HepG2 (cell line): Measurements from ENCODE around the gene DIPK1A.

Experiments used
- RAD51 ChIP-seq: fragments of 450-650 bp; IDR thresholded peaks from 2 replicates; pipeline ENCODE4 v1.6.1; 2016; ENCODE audit warnings: borderline replicate concordance
- ZNF296 ChIP-seq: sonication (generic); formaldehyde crosslinking; conservative IDR thresholded peaks from 2 replicates; pipeline ENCODE4 v1.5.0; 2020; ENCODE audit warnings: mild to moderate bottlenecking, missing genetic modification reagents
- ZNF3 ChIP-seq: IDR thresholded peaks from 2 replicates; pipeline ENCODE4 v1.7.0; 2017; ENCODE audit warnings: inconsistent platforms

DNA sequence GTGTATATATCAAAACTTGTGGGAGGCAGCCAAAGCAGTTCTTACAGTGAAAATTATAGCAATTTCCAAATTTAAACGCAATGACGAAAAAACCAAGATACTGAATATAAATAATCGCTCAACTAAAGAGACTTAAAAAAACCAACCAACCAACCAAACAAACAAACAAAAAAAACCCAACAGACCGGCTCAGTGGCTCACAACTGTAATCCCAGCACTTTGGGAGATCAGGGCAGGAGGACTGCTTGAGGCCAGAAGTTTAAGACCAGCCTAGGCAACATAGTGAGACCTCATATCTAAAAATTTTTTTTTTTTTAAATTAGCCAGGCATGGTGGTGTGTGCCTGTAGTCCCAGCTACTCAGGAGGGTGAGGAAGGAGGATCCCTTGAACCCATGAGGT, 106.0 kb downstream of the DIPK1A start:
- TF ChIP-seq ZNF3 (no peak), RAD51 (no peak), ZNF296 (CRISPR knock-in tag) (no peak)
